Measurements from ENCODE around the gene ELOB. TPM values are rescaled to one million over a fixed set of nuclear protein-coding genes. Genes with fewer than 3 reads are reported as not detected.

Gene ELOB
- total RNA-seq, 2 experiments from 2014 or later, result 260 to 318 TPM

- no peaks in the 10 kb centered on the region for H3K27me3 Mint-ChIP-seq
- peaks cover 33% of the 10 kb centered on the region for H3K36me3 Mint-ChIP-seq
- H3K4me1 Mint-ChIP-seq, result peaks cover 53% of the 10 kb centered on the region
- DNase-seq, result no peak
- H3K9me3 Mint-ChIP-seq (ENCODE audit: low read depth), result no peaks in the 10 kb centered on the region
- H3K27ac Mint-ChIP-seq, result peak overlapping the region; percentile 100
- CTCF ChIA-PET, result interaction anchor here (1.3 to 3.1 kb wide), 4 partner anchors 26 to 160 kb away, joined by 3 to 7 read pairs (median 5); partner anchors contain the start of gene PRSS27
- no peak for ATAC-seq
- peak overlapping the region; percentile 89 for H3K4me3 Mint-ChIP-seq
Observed at GRCh38 chr16:2751577-2752034, 25.5 kb downstream of the ELOB start.

GRCh38 chr16:2749936-2750335 lies 27.1 kb downstream of the ELOB start:
- ATAC-seq (no peak), DNase-seq (no peak)
- no peaks in the 10 kb centered on the region for H3K27me3 Mint-ChIP-seq
- peak overlapping the region; percentile 100 for H3K27ac Mint-ChIP-seq
- CTCF ChIA-PET, result interaction anchor here (1.0 kb wide), 1 partner anchor 119 kb away, joined by 3 read pairs; no protein-coding TSS in a partner anchor
- H3K4me3 Mint-ChIP-seq, result no peak overlapping the region
- H3K9me3 Mint-ChIP-seq (ENCODE audit: low read depth), result no peaks in the 10 kb centered on the region
- H3K4me1 Mint-ChIP-seq, result peaks cover 39% of the 10 kb centered on the region
- peaks cover 20% of the 10 kb centered on the region for H3K36me3 Mint-ChIP-seq

GRCh38 chr16:2749476-2749875 lies 27.6 kb downstream of the ELOB start:
- CTCF ChIA-PET, result no interaction called here
- ATAC-seq (no peak), DNase-seq (no peak)
- Mint-ChIP-seq H3K9me3 (ENCODE audit: low read depth) (no peaks in the 10 kb centered on the region), H3K36me3 (peaks cover 15% of the 10 kb centered on the region), H3K4me3 (no peak overlapping the region), H3K27ac (no peak overlapping the region), H3K4me1 (peaks cover 34% of the 10 kb centered on the region), H3K27me3 (no peaks in the 10 kb centered on the region)

GRCh38 chr16:2748757-2749455 lies 28.2 kb downstream of the ELOB start:
- Mint-ChIP-seq H3K4me3 (no peak overlapping the region), H3K27ac (no peak overlapping the region)

GRCh38 chr16:2745961-2746360 lies 31.1 kb downstream of the ELOB start:
- Mint-ChIP-seq H3K4me3 (no peak overlapping the region), H3K9me3 (ENCODE audit: low read depth) (no peaks in the 10 kb centered on the region), H3K4me1 (peaks cover 17% of the 10 kb centered on the region), H3K27me3 (no peaks in the 10 kb centered on the region), H3K27ac (no peak overlapping the region), H3K36me3 (peaks cover 2% of the 10 kb centered on the region)
- CTCF ChIA-PET, result no interaction called here
- DNase-seq (no peak), ATAC-seq (no peak)

More at GRCh38 chr16:2748757-2749455, 28.2 kb downstream of the ELOB start:
- Mint-ChIP-seq H3K36me3 (peaks cover 10% of the 10 kb centered on the region), H3K27me3 (no peaks in the 10 kb centered on the region), H3K4me1 (peaks cover 29% of the 10 kb centered on the region), H3K9me3 (ENCODE audit: low read depth) (no peaks in the 10 kb centered on the region)
- no peak for ATAC-seq
- no peak for DNase-seq
- CTCF ChIA-PET, result no interaction called here

GRCh38 chr16:2745116-2745890 lies 31.8 kb downstream of the ELOB start:
- H3K27me3 Mint-ChIP-seq, result no peaks in the 10 kb centered on the region
- no peak overlapping the region for H3K4me3 Mint-ChIP-seq
- peaks cover 2% of the 10 kb centered on the region for H3K36me3 Mint-ChIP-seq
- peaks cover 11% of the 10 kb centered on the region for H3K4me1 Mint-ChIP-seq
- ATAC-seq (no peak), DNase-seq (no peak)
- CTCF ChIA-PET, result no interaction called here
- no peak overlapping the region for H3K27ac Mint-ChIP-seq
- no peaks in the 10 kb centered on the region for H3K9me3 Mint-ChIP-seq (ENCODE audit: low read depth)

- DNase-seq (no peak), ATAC-seq (no peak)
- H3K9me3 Mint-ChIP-seq (ENCODE audit: low read depth), result no peaks in the 10 kb centered on the region
- H3K4me3 Mint-ChIP-seq, result no peak overlapping the region
- no peaks in the 10 kb centered on the region for H3K27me3 Mint-ChIP-seq
- peaks cover 2% of the 10 kb centered on the region for H3K36me3 Mint-ChIP-seq
- no peak overlapping the region for H3K27ac Mint-ChIP-seq
- CTCF ChIA-PET, result no interaction called here
- peaks cover 6% of the 10 kb centered on the region for H3K4me1 Mint-ChIP-seq
Observed at GRCh38 chr16:2744711-2745110, 32.4 kb downstream of the ELOB start.

GRCh38 chr16:2743007-2743810 lies 33.9 kb downstream of the ELOB start:
- no peak overlapping the region for H3K4me3 Mint-ChIP-seq
- H3K4me1 Mint-ChIP-seq, result peaks cover 8% of the 10 kb centered on the region
- H3K27me3 Mint-ChIP-seq, result no peaks in the 10 kb centered on the region
- no peaks in the 10 kb centered on the region for H3K36me3 Mint-ChIP-seq
- no peaks in the 10 kb centered on the region for H3K9me3 Mint-ChIP-seq (ENCODE audit: low read depth)
- ATAC-seq (no peak), DNase-seq (no peak)
- CTCF ChIA-PET, result no interaction called here
- H3K27ac Mint-ChIP-seq, result no peak overlapping the region

- Mint-ChIP-seq H3K9me3 (ENCODE audit: low read depth) (no peaks in the 10 kb centered on the region), H3K27ac (no peak overlapping the region), H3K4me3 (no peak overlapping the region), H3K4me1 (peaks cover 8% of the 10 kb centered on the region), H3K36me3 (no peaks in the 10 kb centered on the region), H3K27me3 (no peaks in the 10 kb centered on the region)
- CTCF ChIA-PET, result no interaction called here
- no peak for ATAC-seq
- DNase-seq, result no peak
Observed at GRCh38 chr16:2742323-2743006, 34.6 kb downstream of the ELOB start.

GRCh38 chr16:2741168-2741567 lies 35.9 kb downstream of the ELOB start:
- Mint-ChIP-seq H3K4me3 (no peak overlapping the region), H3K27me3 (no peaks in the 10 kb centered on the region), H3K27ac (no peak overlapping the region), H3K36me3 (no peaks in the 10 kb centered on the region), H3K9me3 (ENCODE audit: low read depth) (no peaks in the 10 kb centered on the region), H3K4me1 (peaks cover 8% of the 10 kb centered on the region)
- ATAC-seq (no peak), DNase-seq (no peak)
- CTCF ChIA-PET, result no interaction called here

- DNase-seq (no peak), ATAC-seq (no peak)
- CTCF ChIA-PET, result no interaction called here
- no peak overlapping the region for H3K27ac Mint-ChIP-seq
- no peaks in the 10 kb centered on the region for H3K36me3 Mint-ChIP-seq
- H3K9me3 Mint-ChIP-seq (ENCODE audit: low read depth), result no peaks in the 10 kb centered on the region
- H3K27me3 Mint-ChIP-seq, result no peaks in the 10 kb centered on the region
- peaks cover 8% of the 10 kb centered on the region for H3K4me1 Mint-ChIP-seq
- H3K4me3 Mint-ChIP-seq, result no peak overlapping the region
Observed at GRCh38 chr16:2740476-2740875, 36.6 kb downstream of the ELOB start.

GRCh38 chr16:2739625-2740430 lies 37.3 kb downstream of the ELOB start:
- Mint-ChIP-seq H3K27me3 (no peaks in the 10 kb centered on the region), H3K27ac (no peak overlapping the region), H3K9me3 (ENCODE audit: low read depth) (no peaks in the 10 kb centered on the region), H3K4me3 (no peak overlapping the region), H3K36me3 (no peaks in the 10 kb centered on the region), H3K4me1 (peaks cover 12% of the 10 kb centered on the region)
- CTCF ChIA-PET, result no interaction called here
- peak; percentile 55 for DNase-seq
- ATAC-seq, result peak; percentile 87

All from activated CD8-positive, alpha-beta memory T cell treated with anti-CD3 and anti-CD28 coated beads, Interleukin-2, amount 10 ng/mL, durations not matched to agents 7 days and 5 days (primary cell).